Chondrocyte (in vitro differentiated cells): Measurements from ENCODE around the gene BCOR. TPM values are rescaled to one million over a fixed set of nuclear protein-coding genes. Genes with fewer than 3 reads are reported as not detected.

ENCODE experiments used
- DNase-seq: peaks from one replicate; pipeline ENCODE4 v3.0.0; 2021; ENCODE audit warnings: mixed read lengths, low spot score
- H3K27ac Mint-ChIP-seq: one replicate; pipeline ENCODE4 v1.8.0; 2021; ENCODE audit warnings: mild to moderate bottlenecking, moderate library complexity, mixed read lengths; ENCODE audit not compliant: unreplicated experiment
- H3K27me3 Mint-ChIP-seq: 2 replicates; pipeline ENCODE4 v1.8.0; 2021; ENCODE audit warnings: low read depth, mixed read lengths
- H3K36me3 Mint-ChIP-seq: 2 replicates; pipeline ENCODE4 v1.8.0; 2021; ENCODE audit warnings: low read depth, mixed read lengths
- H3K4me1 Mint-ChIP-seq: 2 replicates; pipeline ENCODE4 v1.8.0; 2021; ENCODE audit warnings: low read depth, mild to moderate bottlenecking, mixed read lengths
- H3K4me3 Mint-ChIP-seq: one replicate; pipeline ENCODE4 v1.8.0; 2021; ENCODE audit warnings: mild to moderate bottlenecking, moderate library complexity, mixed read lengths; ENCODE audit not compliant: unreplicated experiment
- H3K9me3 Mint-ChIP-seq: 2 replicates; pipeline ENCODE4 v1.8.0; 2021; ENCODE audit warnings: low read depth, mixed read lengths
- CTCF ChIP-seq: fragments of 200-600 bp; sonication (generic); IDR thresholded peaks from 2 replicates; pipeline ENCODE4 v1.5.0; 2021; ENCODE audit warnings: antibody characterized with exemption, mild to moderate bottlenecking, moderate library complexity
- total RNA-seq: library from RNA; stranded (reverse); gene quantifications from 3 replicates; pipeline ENCODE4 v1.2.1, GENCODE V29; 2021

BCOR gene
- total RNA-seq, 1 donor from 2014 or later, result 11.0 TPM

- DNase-seq, result no peak
- peaks cover 2% of the 10 kb centered on the region for H3K9me3 Mint-ChIP-seq
- no peak overlapping the region for H3K4me3 Mint-ChIP-seq
- no peak for TF ChIP-seq CTCF
- H3K4me1 Mint-ChIP-seq, result peaks cover 20% of the 10 kb centered on the region
- peaks cover 5% of the 10 kb centered on the region for H3K27me3 Mint-ChIP-seq
- no peaks in the 10 kb centered on the region for H3K36me3 Mint-ChIP-seq
- no peak overlapping the region for H3K27ac Mint-ChIP-seq
Measured at GRCh38 chrX:40010550-40011321, 87.0 kb downstream of the BCOR start.

GRCh38 chrX:40009890-40010289, 87.9 kb downstream of the BCOR start:
- DNase-seq, result no peak
- peaks cover 5% of the 10 kb centered on the region for H3K27me3 Mint-ChIP-seq
- H3K27ac Mint-ChIP-seq, result no peak overlapping the region
- H3K4me1 Mint-ChIP-seq, result peaks cover 20% of the 10 kb centered on the region
- TF ChIP-seq CTCF, result no peak
- no peaks in the 10 kb centered on the region for H3K36me3 Mint-ChIP-seq
- H3K9me3 Mint-ChIP-seq, result peaks cover 2% of the 10 kb centered on the region
- H3K4me3 Mint-ChIP-seq, result no peak overlapping the region

GRCh38 chrX:40009462-40009851, 88.3 kb downstream of the BCOR start:
- no peak overlapping the region for H3K27ac Mint-ChIP-seq
- H3K36me3 Mint-ChIP-seq, result no peaks in the 10 kb centered on the region
- H3K27me3 Mint-ChIP-seq, result peaks cover 5% of the 10 kb centered on the region
- H3K4me3 Mint-ChIP-seq, result no peak overlapping the region
- DNase-seq, result no peak
- peaks cover 2% of the 10 kb centered on the region for H3K9me3 Mint-ChIP-seq
- H3K4me1 Mint-ChIP-seq, result peaks cover 20% of the 10 kb centered on the region
- TF ChIP-seq CTCF, result no peak

GRCh38 chrX:40008791-40009461, 88.8 kb downstream of the BCOR start:
- H3K9me3 Mint-ChIP-seq, result peaks cover 2% of the 10 kb centered on the region
- DNase-seq, result no peak
- no peak overlapping the region for H3K27ac Mint-ChIP-seq
- no peaks in the 10 kb centered on the region for H3K36me3 Mint-ChIP-seq
- H3K4me3 Mint-ChIP-seq, result peak overlapping the region; percentile 49
- peaks cover 20% of the 10 kb centered on the region for H3K4me1 Mint-ChIP-seq
- H3K27me3 Mint-ChIP-seq, result peaks cover 5% of the 10 kb centered on the region
- no peak for TF ChIP-seq CTCF

GRCh38 chrX:40007756-40008705, 89.7 kb downstream of the BCOR start:
- Mint-ChIP-seq H3K36me3 (no peaks in the 10 kb centered on the region), H3K4me3 (no peak overlapping the region), H3K4me1 (peaks cover 20% of the 10 kb centered on the region), H3K27ac (no peak overlapping the region), H3K9me3 (peaks cover 2% of the 10 kb centered on the region), H3K27me3 (peaks cover 5% of the 10 kb centered on the region)
- TF ChIP-seq CTCF, result no peak
- no peak for DNase-seq
